Testis (tissue), 5 donors: ENCODE measurements around the gene HSD17B10. TPM values are rescaled to one million over a fixed set of nuclear protein-coding genes. Genes with fewer than 3 reads are reported as not detected.

Experiments used
- DNase-seq: peaks from one replicate; pipeline ENCODE4 v3.0.0-alpha.2; 2019
- H3K27ac ChIP-seq, 2 donors: fragments of 200-600 bp; sonication (generic); one replicate each; pipeline ENCODE4 v1.5.1; 2019
- H3K27me3 ChIP-seq: fragments of 200-600 bp; sonication (generic); one replicate; pipeline ENCODE4 v1.5.1; 2019
- H3K36me3 ChIP-seq: fragments of 200-600 bp; sonication (generic); one replicate; pipeline ENCODE4 v1.5.1; 2017; ENCODE audit warnings: low read depth; ENCODE audit errors: missing control alignments
- H3K4me1 ChIP-seq: fragments of 200-600 bp; sonication (generic); one replicate; pipeline ENCODE4 v1.5.1; 2019
- H3K4me3 ChIP-seq, 2 donors: fragments of 200-600 bp; sonication (generic); one replicate each; pipeline ENCODE4 v1.5.1; 2017 to 2019
- H3K9me3 ChIP-seq: fragments of 200-600 bp; sonication (generic); one replicate; pipeline ENCODE4 v1.5.1; 2017
- CTCF ChIP-seq, 3 experiments: fragments of 450-650 bp in 2 of 3; fragments of 200-600 bp in 1 of 3; sonication (generic) in 1 of 3; IDR thresholded peaks; one replicate each; pipeline ENCODE4 v1.5.1; 2016 to 2019; ENCODE audit warnings: antibody characterized with exemption in 3 of 3, mild to moderate bottlenecking in 2 of 3, moderate library complexity in 1 of 3
- POLR2A ChIP-seq: fragments of 450-650 bp; IDR thresholded peaks from one replicate; pipeline ENCODE4 v1.6.1; 2017; ENCODE audit warnings: antibody characterized with exemption, mild to moderate bottlenecking, moderate library complexity
- WGBS, 2 donors: methylation state at CpG; one replicate each; pipeline ENCODE4 v1.1.5; 2018; 5-methylcytosine and 5-hydroxymethylcytosine counted together
- intact Hi-C: fragments of 100-400 bp; cut with DNase I; formaldehyde crosslinking; loops from one replicate; pipeline ENCODE4 v1.15.1; 2023; ENCODE audit warnings: low total_unique reads
- long read RNA-seq, 2 donors: transcript quantifications; one replicate each; lab custom pipeline, GENCODE V29; 2026
- polyA plus RNA-seq: library from polyadenylated mRNA; stranded (reverse); fragments of 350-450 nt; fragmentation: Illumina TruSeq; extraction: RNeasy Lipid Tissue Mini Kit (QIAGEN cat#74804); gene quantifications from one replicate; pipeline ENCODE4 v1.2.3, GENCODE V29; 2014; ENCODE audit warnings: low read depth, low replicate concordance; ENCODE audit not compliant: insufficient read depth
- total RNA-seq, 2 donors: library from RNA; depleted of rRNA; stranded (reverse); fragments of >200 nt; gene quantifications; one replicate each; pipeline ENCODE4 v1.2.3, GENCODE V29; 2016

The HSD17B10 gene
- total RNA-seq: 10 to 100 TPM; 38.4 to 54.8 TPM
- polyA plus RNA-seq: 44.8 TPM
- long read RNA-seq, donor 1, transcript HSD17B10-201 (6 exons, 960 nt): major isoform, 32 of 32 reads
- long read RNA-seq, donor 1, partial matches to known transcripts: 0 of 32 reads
- long read RNA-seq, donor 1, other reads (novel, unspliced or antisense): 0 of 32 reads
- long read RNA-seq, donor 2, transcript HSD17B10-201 (6 exons, 960 nt): major isoform, 20 of 33 reads
- long read RNA-seq, donor 2, partial matches to known transcripts: 11 of 33 reads
- long read RNA-seq, donor 2, other reads (novel, unspliced or antisense): 0 of 33 reads

- Histone ChIP-seq H3K27me3 (no peaks in the 10 kb centered on the region), H3K4me3 (peak within 1 kb of the TSS; percentile 61 to 68), H3K9me3 (no peaks in the 10 kb centered on the region), H3K27ac (peak within 1 kb of the TSS; percentile 31 to 45), H3K36me3 (no peaks in the 10 kb centered on the region), H3K4me1 (no peaks in the 10 kb centered on the region)
- intact Hi-C loops: no loop called here
- 0 to 6% methylated on average over 5 to 38 of the region's 61 CpGs for WGBS, 2 donors
- TF ChIP-seq CTCF (IDR thresholded peaks at IDR 0.05) (no peak), POLR2A (no peak)
- peak; percentile 92 for DNase-seq
Measured at GRCh38 chrX:53433651-53434639, at the start of gene HSD17B10. TSS of gene HSD17B10 (minus strand) at chrX:53434370. CDS start at chrX:53434345, 25 bp downstream.

- Histone ChIP-seq H3K4me1 (no peaks in the 10 kb centered on the region), H3K27me3 (no peaks in the 10 kb centered on the region), H3K4me3 (no peak overlapping the region), H3K36me3 (no peaks in the 10 kb centered on the region), H3K27ac (no peak overlapping the region), H3K9me3 (no peaks in the 10 kb centered on the region)
- no peak for TF ChIP-seq POLR2A
- no peak for TF ChIP-seq CTCF (IDR thresholded peaks at IDR 0.05)
- 52 to 76% methylated on average over 2 of the region's 2 CpGs for WGBS, 2 donors
- no peak for DNase-seq
- intact Hi-C loops: no loop called here
Measured at GRCh38 chrX:53483416-53483815, 49.2 kb upstream of the HSD17B10 start.

DNA sequence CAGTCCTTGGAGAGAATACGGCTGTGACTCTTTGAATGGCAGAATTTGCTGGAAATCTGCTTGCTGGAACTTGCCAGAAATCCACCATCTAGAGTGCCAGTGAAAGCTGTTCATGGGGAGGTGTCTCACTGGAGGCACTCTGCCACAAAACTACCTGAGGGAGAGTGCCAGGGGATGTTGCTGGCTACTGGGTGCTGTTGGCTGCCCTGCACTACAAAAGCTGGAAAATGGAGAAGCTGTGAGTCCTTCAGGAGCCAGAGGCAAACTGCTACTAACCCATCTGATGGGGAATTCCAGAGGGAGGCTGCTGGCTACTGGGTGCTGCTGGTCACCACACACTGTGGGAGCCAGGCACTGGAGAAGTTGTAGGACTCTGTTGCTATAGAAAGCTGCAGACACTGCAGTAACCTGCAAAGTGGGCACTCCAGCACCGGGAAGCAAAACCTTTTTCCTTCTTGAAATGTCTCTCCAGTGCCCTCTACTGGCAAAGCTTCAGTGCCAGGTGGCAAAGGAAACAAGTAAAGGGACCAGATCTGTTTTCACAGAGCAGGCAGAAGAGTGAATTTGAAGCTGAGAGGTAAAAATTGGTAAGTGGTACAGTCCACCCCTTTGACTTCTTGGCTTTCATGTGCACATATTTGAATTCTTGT, 47.8 kb upstream of the HSD17B10 start:
- no peaks in the 10 kb centered on the region for H3K4me1 ChIP-seq
- no peak overlapping the region for H3K4me3 ChIP-seq
- no peak for TF ChIP-seq CTCF (IDR thresholded peaks at IDR 0.05)
- intact Hi-C loops: no loop called here
- no peaks in the 10 kb centered on the region for H3K9me3 ChIP-seq
- no peak overlapping the region for H3K27ac ChIP-seq
- H3K36me3 ChIP-seq: no peaks in the 10 kb centered on the region
- H3K27me3 ChIP-seq: no peaks in the 10 kb centered on the region
- peak; percentile 63 for DNase-seq
- 28 to 59% methylated on average over 2 of the region's 2 CpGs for WGBS, 2 donors

- 51 to 52% methylated on average over 3 to 5 of the region's 5 CpGs for WGBS, 2 donors
Measured at GRCh38 chrX:53481093-53481492, 46.9 kb upstream of the HSD17B10 start.

More at GRCh38 chrX:53481093-53481492, 46.9 kb upstream of the HSD17B10 start:
- Histone ChIP-seq H3K4me1 (no peaks in the 10 kb centered on the region), H3K4me3 (no peak overlapping the region), H3K36me3 (no peaks in the 10 kb centered on the region), H3K27me3 (no peaks in the 10 kb centered on the region), H3K9me3 (no peaks in the 10 kb centered on the region), H3K27ac (no peak overlapping the region)
- intact Hi-C loops: no loop called here
- TF ChIP-seq CTCF (IDR thresholded peaks at IDR 0.05) (no peak), POLR2A (no peak)
- no peak for DNase-seq
